Activated T-helper 1 cell treated with anti-CD3 and anti-CD28 coated beads, Interleukin-12 subunit alpha, Interleukin-12 subunit beta, Interleukin-2, Interleukin-4 antibody, amounts not matched to agents 30 ng/mL and 10 ng/mL and 1 ng/mL, durations not matched to agents 14 hours and 24 hours and 36 hours (primary cell): ENCODE data around the gene PDGFC. TPM values are rescaled to one million over a fixed set of nuclear protein-coding genes. Genes with fewer than 3 reads are reported as not detected.

Experiments used
- DNase-seq: peaks from one replicate; pipeline ENCODE4 v3.0.0; 2021; ENCODE audit warnings: low spot score
- H3K27ac Mint-ChIP-seq: one replicate; pipeline ENCODE4 v1.8.0; 2021; ENCODE audit warnings: mild to moderate bottlenecking, mixed read lengths
- H3K27me3 Mint-ChIP-seq: one replicate; pipeline ENCODE4 v1.8.0; 2022; ENCODE audit warnings: mild to moderate bottlenecking, moderate library complexity, mixed read lengths; ENCODE audit not compliant: insufficient read depth
- H3K36me3 Mint-ChIP-seq: one replicate; pipeline ENCODE4 v1.8.0; 2021; ENCODE audit warnings: low read depth, mixed read lengths
- H3K4me1 Mint-ChIP-seq: one replicate; pipeline ENCODE4 v1.8.0; 2021; ENCODE audit warnings: low read depth, mixed read lengths
- H3K4me3 Mint-ChIP-seq: one replicate; pipeline ENCODE4 v1.8.0; 2021; ENCODE audit warnings: mild to moderate bottlenecking, moderate library complexity, mixed read lengths
- H3K9me3 Mint-ChIP-seq: one replicate; pipeline ENCODE4 v1.8.0; 2021; ENCODE audit warnings: mixed read lengths
- intact Hi-C: fragments of 100-400 bp; cut with micrococcal nuclease; formaldehyde crosslinking; loops from one replicate; pipeline ENCODE4 v1.15.1; 2024
- total RNA-seq: library from RNA; stranded (reverse); gene quantifications from 2 replicates; pipeline ENCODE4 v1.2.3, GENCODE V29; 2022

The PDGFC gene
- total RNA-seq, 1 donor from 2014 or later: not detected

DNA sequence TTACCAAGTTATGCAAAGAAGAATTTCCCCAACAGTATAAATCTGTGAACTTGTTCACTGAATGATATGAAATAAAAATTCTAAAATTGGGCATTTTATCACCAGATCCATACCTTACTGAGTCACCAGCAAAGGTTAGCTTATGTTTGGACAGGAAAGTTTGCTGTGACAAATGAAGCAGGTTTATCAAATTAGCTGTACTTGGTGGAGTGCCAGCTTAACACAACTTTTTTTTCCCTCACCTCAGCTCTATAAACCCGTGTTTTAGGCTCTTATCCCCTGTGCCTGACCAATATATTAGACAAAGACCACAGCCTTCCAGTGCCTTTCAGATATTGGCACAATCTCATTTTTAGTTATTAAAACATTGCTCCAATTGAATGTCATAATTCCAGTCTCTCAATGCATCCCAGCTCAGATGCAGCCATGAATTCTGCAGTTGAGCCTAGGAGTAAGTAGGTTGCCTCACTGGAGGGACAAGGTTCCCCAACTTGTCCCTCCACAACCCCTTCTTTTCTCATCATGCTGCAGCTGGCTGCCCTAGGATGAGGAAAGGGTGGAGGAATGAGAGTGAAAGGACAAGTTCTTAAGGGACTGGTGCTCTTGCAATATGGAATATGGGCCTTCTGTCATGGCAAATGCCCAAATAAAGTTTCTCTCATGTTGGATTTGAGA, 27.0 kb upstream of the PDGFC start:
- Mint-ChIP-seq H3K4me1 (no peaks in the 10 kb centered on the region), H3K27ac (no peak overlapping the region), H3K36me3 (no peaks in the 10 kb centered on the region), H3K4me3 (no peak overlapping the region), H3K9me3 (no peaks in the 10 kb centered on the region), H3K27me3 (no peaks in the 10 kb centered on the region)
- no peak for DNase-seq
- intact Hi-C loops: no loop called here

GRCh38 chr4:156992943-156993342, 21.3 kb upstream of the PDGFC start:
- no peak overlapping the region for H3K4me3 Mint-ChIP-seq
- H3K36me3 Mint-ChIP-seq: no peaks in the 10 kb centered on the region
- intact Hi-C loops: no loop called here

DNA sequence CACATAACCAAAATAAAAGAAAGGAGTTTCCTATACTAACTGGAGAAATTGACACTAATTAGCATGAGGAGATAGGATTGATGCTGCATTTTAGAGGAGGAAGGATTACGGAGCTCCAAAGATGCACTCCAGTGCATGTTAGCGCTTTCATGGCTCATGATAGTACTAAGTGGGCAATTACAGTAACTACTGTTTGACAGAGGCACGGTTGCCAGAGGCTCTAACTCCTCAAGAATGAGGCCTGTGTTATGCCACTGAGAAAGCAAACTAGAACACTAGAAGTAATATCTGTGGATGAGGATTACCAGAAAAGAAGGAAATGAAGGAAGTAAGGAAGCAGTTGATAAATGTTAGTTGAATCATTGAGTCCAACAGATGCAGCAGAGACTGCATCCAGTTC, 19.6 kb upstream of the PDGFC start:
- Mint-ChIP-seq H3K36me3 (no peaks in the 10 kb centered on the region), H3K4me3 (no peak overlapping the region), H3K27me3 (no peaks in the 10 kb centered on the region)

More at GRCh38 chr4:156992943-156993342, 21.3 kb upstream of the PDGFC start:
- H3K27me3 Mint-ChIP-seq: no peaks in the 10 kb centered on the region
- no peak for DNase-seq
- peaks cover 10% of the 10 kb centered on the region for H3K9me3 Mint-ChIP-seq
- no peak overlapping the region for H3K27ac Mint-ChIP-seq
- H3K4me1 Mint-ChIP-seq: no peaks in the 10 kb centered on the region

GRCh38 chr4:156983366-156983765, 11.8 kb upstream of the PDGFC start:
- no peaks in the 10 kb centered on the region for H3K4me1 Mint-ChIP-seq
- DNase-seq: no peak
- peaks cover 10% of the 10 kb centered on the region for H3K9me3 Mint-ChIP-seq
- intact Hi-C loops: no loop called here
- peaks cover 3% of the 10 kb centered on the region for H3K27me3 Mint-ChIP-seq
- H3K4me3 Mint-ChIP-seq: no peak overlapping the region
- no peaks in the 10 kb centered on the region for H3K36me3 Mint-ChIP-seq
- H3K27ac Mint-ChIP-seq: no peak overlapping the region

More for the DNA sequence above, 19.6 kb upstream of the PDGFC start:
- no peak overlapping the region for H3K27ac Mint-ChIP-seq
- intact Hi-C loops: no loop called here
- H3K4me1 Mint-ChIP-seq: no peaks in the 10 kb centered on the region
- peaks cover 15% of the 10 kb centered on the region for H3K9me3 Mint-ChIP-seq
- no peak for DNase-seq

- no peaks in the 10 kb centered on the region for H3K36me3 Mint-ChIP-seq
- DNase-seq: no peak
- peaks cover 3% of the 10 kb centered on the region for H3K27me3 Mint-ChIP-seq
- H3K9me3 Mint-ChIP-seq: peaks cover 3% of the 10 kb centered on the region
- no peaks in the 10 kb centered on the region for H3K4me1 Mint-ChIP-seq
- intact Hi-C loops: no loop called here
- H3K27ac Mint-ChIP-seq: no peak overlapping the region
- no peak overlapping the region for H3K4me3 Mint-ChIP-seq
Observed at GRCh38 chr4:156981262-156981769, 9.7 kb upstream of the PDGFC start.

- H3K27ac Mint-ChIP-seq: no peak overlapping the region
- no peak overlapping the region for H3K4me3 Mint-ChIP-seq
- H3K27me3 Mint-ChIP-seq: peaks cover 15% of the 10 kb centered on the region
- H3K9me3 Mint-ChIP-seq: no peaks in the 10 kb centered on the region
- H3K36me3 Mint-ChIP-seq: no peaks in the 10 kb centered on the region
- no peaks in the 10 kb centered on the region for H3K4me1 Mint-ChIP-seq
- no peak for DNase-seq
- intact Hi-C loops: no loop called here
Observed at GRCh38 chr4:156977435-156978160, 6.0 kb upstream of the PDGFC start.

DNA sequence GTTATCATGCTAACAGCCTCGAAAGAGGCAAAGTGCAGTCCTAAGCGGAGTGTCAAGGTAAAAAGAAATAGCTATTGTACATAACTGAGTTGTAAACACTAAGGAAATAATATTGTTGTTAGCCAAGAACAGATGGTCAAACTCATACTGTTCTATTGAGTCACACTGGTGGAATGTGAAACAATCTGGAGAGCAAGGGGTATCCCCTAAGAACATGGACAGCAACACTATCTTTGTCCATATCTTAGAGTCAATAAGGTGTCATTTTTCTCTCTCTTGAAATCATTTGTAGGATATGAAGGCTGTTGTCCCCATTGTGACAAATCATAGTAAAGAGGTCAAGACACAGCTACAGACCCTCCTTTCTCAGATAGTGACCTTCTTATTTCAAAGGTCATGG, 4.5 kb upstream of the PDGFC start:
- no peak for DNase-seq
- intact Hi-C loops: no loop called here
- peaks cover 20% of the 10 kb centered on the region for H3K27me3 Mint-ChIP-seq
- H3K9me3 Mint-ChIP-seq: no peaks in the 10 kb centered on the region
- no peaks in the 10 kb centered on the region for H3K4me1 Mint-ChIP-seq
- no peak overlapping the region for H3K27ac Mint-ChIP-seq
- no peaks in the 10 kb centered on the region for H3K36me3 Mint-ChIP-seq
- H3K4me3 Mint-ChIP-seq: no peak overlapping the region

DNA sequence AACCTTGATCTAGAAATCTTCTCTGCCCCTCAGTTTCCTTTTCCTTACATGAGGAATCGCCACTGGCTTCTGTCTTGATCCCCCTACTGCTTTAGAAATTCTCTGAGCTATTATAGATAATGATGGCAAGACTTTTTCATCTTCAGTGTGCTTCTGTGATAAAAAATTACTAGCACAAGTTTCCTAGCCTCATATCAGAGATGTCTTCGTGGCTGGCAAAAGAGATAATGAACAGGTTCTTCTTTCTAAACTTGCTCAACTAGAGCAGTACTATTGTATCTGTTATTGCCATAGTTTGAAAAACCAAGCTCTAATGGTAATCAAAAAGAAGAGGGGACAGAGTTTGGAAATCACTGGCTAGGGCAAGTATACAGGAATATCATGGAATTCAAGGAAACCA, 4.1 kb upstream of the PDGFC start:
- no peaks in the 10 kb centered on the region for H3K9me3 Mint-ChIP-seq
- intact Hi-C loops: no loop called here
- peaks cover 22% of the 10 kb centered on the region for H3K27me3 Mint-ChIP-seq
- H3K4me3 Mint-ChIP-seq: no peak overlapping the region
- peaks cover 2% of the 10 kb centered on the region for H3K4me1 Mint-ChIP-seq
- H3K27ac Mint-ChIP-seq: no peak overlapping the region
- H3K36me3 Mint-ChIP-seq: no peaks in the 10 kb centered on the region
- DNase-seq: no peak

DNA sequence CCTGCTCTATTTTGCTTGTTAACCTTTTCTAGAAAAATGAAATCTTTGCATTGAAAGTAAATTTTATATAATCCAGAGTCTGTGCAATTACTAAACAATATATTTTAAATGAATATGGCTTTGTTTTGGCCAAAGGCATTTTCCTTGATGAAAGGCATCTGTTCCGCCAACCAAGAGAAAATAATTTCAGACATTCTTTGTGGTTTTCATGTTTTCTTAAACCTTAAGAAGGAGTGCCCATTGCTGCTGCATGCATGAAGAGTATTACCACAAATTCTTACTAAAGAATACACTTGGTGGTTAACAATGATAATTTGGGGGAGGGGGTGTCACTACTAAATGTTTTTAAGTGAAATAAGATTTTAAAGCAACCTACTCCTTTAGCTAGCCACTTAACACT, 2.7 kb upstream of the PDGFC start:
- H3K4me1 Mint-ChIP-seq: peaks cover 7% of the 10 kb centered on the region
- peaks cover 3% of the 10 kb centered on the region for H3K36me3 Mint-ChIP-seq
- no peak for DNase-seq
- peaks cover 34% of the 10 kb centered on the region for H3K27me3 Mint-ChIP-seq
- H3K4me3 Mint-ChIP-seq: no peak overlapping the region
- H3K9me3 Mint-ChIP-seq: no peaks in the 10 kb centered on the region
- intact Hi-C loops: no loop called here
- no peak overlapping the region for H3K27ac Mint-ChIP-seq

DNA sequence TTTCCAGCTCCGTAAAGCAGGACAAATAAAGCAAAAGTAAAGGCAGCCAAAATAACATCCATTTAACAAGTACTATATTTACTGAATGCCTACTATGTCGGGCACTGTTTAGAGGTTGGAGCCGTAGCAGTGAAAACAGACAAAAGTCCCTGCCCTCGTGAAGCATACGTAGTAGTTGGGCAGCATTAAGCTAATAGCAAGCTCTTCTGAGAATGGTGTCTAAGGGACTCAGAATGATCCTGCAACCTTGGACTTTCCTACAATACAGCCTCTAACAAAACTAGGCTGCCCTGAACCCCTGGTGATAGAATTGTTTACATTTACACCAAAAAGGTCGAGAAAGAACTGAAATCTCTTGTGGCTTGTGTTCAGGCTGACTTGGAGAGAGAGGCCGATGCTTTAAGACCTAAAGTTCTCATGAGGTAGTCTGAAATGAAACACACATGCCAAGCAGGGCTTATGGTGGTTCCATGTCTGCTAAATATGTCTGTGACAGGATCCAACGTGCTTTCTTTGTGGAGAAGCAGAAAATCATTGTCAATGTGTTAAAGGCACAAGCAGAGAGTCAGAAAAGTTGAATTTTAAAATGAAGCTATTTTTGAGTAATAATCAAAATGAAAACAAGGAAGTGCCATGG, 898 bp upstream of the PDGFC start:
- H3K27me3 Mint-ChIP-seq: peaks cover 43% of the 10 kb centered on the region
- intact Hi-C loops: no loop called here
- H3K9me3 Mint-ChIP-seq: no peaks in the 10 kb centered on the region

GRCh38 chr4:156971165-156971675, 379 bp downstream of the PDGFC start:
- H3K27ac Mint-ChIP-seq: no peak overlapping the region
- peaks cover 7% of the 10 kb centered on the region for H3K4me1 Mint-ChIP-seq
- no peaks in the 10 kb centered on the region for H3K9me3 Mint-ChIP-seq
- H3K27me3 Mint-ChIP-seq: peaks cover 43% of the 10 kb centered on the region
- intact Hi-C loops: no loop called here
- no peak overlapping the region for H3K4me3 Mint-ChIP-seq
- no peak for DNase-seq
- peaks cover 3% of the 10 kb centered on the region for H3K36me3 Mint-ChIP-seq

More for the DNA sequence above, 898 bp upstream of the PDGFC start:
- no peak for DNase-seq
- no peak overlapping the region for H3K4me3 Mint-ChIP-seq
- H3K27ac Mint-ChIP-seq: no peak overlapping the region
- H3K4me1 Mint-ChIP-seq: peaks cover 7% of the 10 kb centered on the region
- H3K36me3 Mint-ChIP-seq: peaks cover 3% of the 10 kb centered on the region

GRCh38 chr4:156970501-156971164, 966 bp downstream of the PDGFC start:
- DNase-seq: no peak
- Mint-ChIP-seq H3K4me3 (peak overlapping the region; percentile 60), H3K36me3 (peaks cover 3% of the 10 kb centered on the region), H3K27me3 (peaks cover 39% of the 10 kb centered on the region), H3K4me1 (peaks cover 7% of the 10 kb centered on the region), H3K27ac (no peak overlapping the region), H3K9me3 (no peaks in the 10 kb centered on the region)
- intact Hi-C loops: no loop called here
